Measurements from ENCODE around the gene ADGRL3. TPM values are rescaled to one million over a fixed set of nuclear protein-coding genes. Genes with fewer than 3 reads are reported as not detected.
A peak's percentile ranks its signal among the peaks of the same experiment; 100 is the strongest.
"Not testable (repeated sequence)": the region's sequence is repeated elsewhere in the genome, so short reads cannot be mapped to it uniquely, and the experiment has no call there.

Gene ADGRL3
- total and polyA plus RNA-seq, 12 donors: 2.4 to 182 (median 22.1) TPM

GRCh38 chr4:61507091-61507490, 307.0 kb downstream of the ADGRL3 start:
- DNase-seq: no peak
- intact Hi-C loops (cut with DNase I): no loop called here
- TF ChIP-seq POLR2A (IDR thresholded peaks at IDR 0.05): no peak
- TF ChIP-seq CTCF (IDR thresholded peaks at IDR 0.05): no peak
- H3K9me3 ChIP-seq (replicated peaks in 1 of 3): no peaks in the 10 kb centered on the region
- H3K27ac ChIP-seq: no peak overlapping the region
- no peak overlapping the region for H3K4me3 ChIP-seq
- H3K27me3 ChIP-seq: no peaks in the 10 kb centered on the region
- no peaks in the 10 kb centered on the region for H3K36me3 ChIP-seq (replicated peaks in 1 of 2)
- H3K4me1 ChIP-seq (replicated peaks in 1 of 2): no peaks in the 10 kb centered on the region
- WGBS, 4 donors: 45 to 63% (median 62%) methylated on average over 2 of the region's 2 CpGs

DNA sequence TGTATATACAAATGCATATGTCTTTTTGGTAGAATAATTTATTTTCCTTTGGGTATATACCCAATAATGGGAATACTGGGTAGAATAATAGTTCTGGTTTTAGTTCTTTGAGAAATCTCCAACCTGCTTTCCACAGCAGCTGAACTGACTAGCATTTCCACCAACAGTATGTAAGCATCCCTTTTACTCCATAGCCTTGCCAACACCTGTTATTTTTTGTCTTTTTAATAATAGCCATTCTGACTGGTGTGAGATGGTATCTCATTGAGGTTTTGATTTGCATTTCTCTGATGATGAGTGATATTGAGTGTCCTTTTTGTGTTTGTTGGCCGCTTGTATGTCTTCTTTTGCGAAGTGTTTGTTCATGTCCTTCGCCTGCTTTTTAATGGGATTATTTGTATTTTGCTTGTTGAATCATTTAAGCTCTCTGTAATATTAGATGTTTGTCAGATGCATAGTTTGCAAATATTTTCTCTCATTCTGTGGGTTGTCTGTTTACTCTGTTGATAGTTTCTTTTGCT, 309.7 kb downstream of the ADGRL3 start:
- H3K36me3 ChIP-seq (replicated peaks in 1 of 2); H3K4me3 ChIP-seq; H3K27me3 ChIP-seq; H3K4me1 ChIP-seq (replicated peaks in 1 of 2); intact Hi-C loops (cut with DNase I); H3K27ac ChIP-seq; H3K9me3 ChIP-seq (replicated peaks in 1 of 3); DNase-seq: not testable (repeated sequence)
- WGBS, 4 donors: 93 to 97% (median 95%) methylated on average over 3 of the region's 3 CpGs

- Histone ChIP-seq H3K36me3 (replicated peaks in 1 of 2) (no peaks in the 10 kb centered on the region), H3K9me3 (replicated peaks in 1 of 3) (no peaks in the 10 kb centered on the region), H3K27me3 (no peaks in the 10 kb centered on the region), H3K4me1 (replicated peaks in 1 of 2) (no peaks in the 10 kb centered on the region), H3K4me3 (no peak overlapping the region), H3K27ac (no peak overlapping the region)
- TF ChIP-seq POLR2A (IDR thresholded peaks at IDR 0.05): no peak
- no peak for TF ChIP-seq CTCF (IDR thresholded peaks at IDR 0.05)
- DNase-seq: no peak
- 77 to 83% (median 80%) methylated on average over 2 of the region's 2 CpGs for WGBS, 4 donors
- intact Hi-C loops (cut with DNase I): no loop called here
These were observed 311.8 kb downstream of the ADGRL3 start for GRCh38 chr4:61511716-61512488.

GRCh38 chr4:61514991-61515390, 314.9 kb downstream of the ADGRL3 start:
- intact Hi-C loops (cut with DNase I): no loop called here
- Histone ChIP-seq H3K9me3 (replicated peaks in 1 of 3) (no peaks in the 10 kb centered on the region), H3K4me1 (replicated peaks in 1 of 2) (no peaks in the 10 kb centered on the region), H3K4me3 (no peak overlapping the region), H3K36me3 (replicated peaks in 1 of 2) (no peaks in the 10 kb centered on the region), H3K27ac (no peak overlapping the region), H3K27me3 (no peaks in the 10 kb centered on the region)
- DNase-seq: no peak
- 42 to 59% (median 47%) methylated on average over 2 of the region's 2 CpGs for WGBS, 4 donors
- TF ChIP-seq POLR2A (IDR thresholded peaks at IDR 0.05) (no peak), CTCF (IDR thresholded peaks at IDR 0.05) (no peak)

- Histone ChIP-seq H3K27ac (no peak overlapping the region), H3K9me3 (replicated peaks in 1 of 3) (no peaks in the 10 kb centered on the region), H3K4me1 (replicated peaks in 1 of 2) (no peaks in the 10 kb centered on the region), H3K4me3 (no peak overlapping the region), H3K27me3 (no peaks in the 10 kb centered on the region), H3K36me3 (replicated peaks in 1 of 2) (no peaks in the 10 kb centered on the region)
- 68 to 73% (median 71%) methylated on average over 11 to 20 of the region's 20 CpGs for WGBS, 4 donors
- peak in 1 of 7 donors; percentile 8 for DNase-seq
- intact Hi-C loops (cut with DNase I): no loop called here
- no peak for TF ChIP-seq CTCF (IDR thresholded peaks at IDR 0.05)
- TF ChIP-seq POLR2A (IDR thresholded peaks at IDR 0.05): no peak
These were observed 317.0 kb downstream of the ADGRL3 start for GRCh38 chr4:61517144-61517543.

Data from adrenal gland (tissue), 12 donors.